Ramos (cell line): ENCODE measurements around the gene IFNLR1.

Source experiments
- in situ Hi-C: fragments of 300-500 bp; cut with MboI; formaldehyde crosslinking; loops from one replicate; pipeline ENCODE4 v1.14.3; 2022; ENCODE audit warnings: low sequenced_read_pairs; ENCODE audit not compliant: unreplicated experiment

Gene IFNLR1

DNA sequence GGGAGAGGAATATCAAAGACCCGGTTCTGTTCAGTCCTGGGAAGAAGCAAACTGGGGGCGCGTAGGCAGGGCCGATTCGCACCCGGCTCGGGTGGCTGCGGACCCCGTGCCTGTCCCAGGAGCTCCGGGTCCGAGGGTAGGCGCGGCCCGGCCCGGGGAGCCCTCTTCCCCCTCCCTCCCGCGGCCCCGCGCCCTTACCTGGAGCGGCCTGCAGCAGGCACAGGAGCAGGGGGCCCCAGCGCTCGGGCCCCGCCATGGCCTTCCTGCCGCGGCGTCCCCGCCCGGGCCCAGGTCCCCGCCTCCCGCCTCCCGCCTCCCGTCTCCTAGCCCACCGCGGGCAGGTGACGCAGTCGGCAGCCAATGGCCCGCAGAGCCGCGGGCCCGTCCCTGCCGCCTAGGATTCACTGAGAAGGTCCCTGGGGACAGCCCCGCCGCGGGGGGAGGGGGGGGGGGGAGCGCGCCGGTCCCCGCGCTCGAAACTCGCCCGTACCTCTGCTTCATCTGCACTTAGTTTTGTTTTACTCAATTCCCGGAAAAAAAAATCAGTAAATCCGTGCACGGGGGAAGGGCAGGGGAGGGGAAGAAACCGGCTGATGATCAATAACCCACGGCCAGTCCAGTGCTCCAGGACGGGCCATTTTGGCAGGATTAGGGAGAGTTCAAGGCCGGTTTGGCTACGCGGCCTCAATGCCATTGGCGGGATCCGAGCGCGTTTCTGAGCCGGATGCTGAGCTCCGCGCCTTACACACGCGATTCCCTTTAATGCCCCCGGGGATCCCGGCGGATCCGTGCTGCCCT lies at the start of gene IFNLR1:
Gene IFNLR1, minus strand, starts transcription at position 297 of the 798 bp plus-strand sequence. Its CDS starts 41 bp downstream, at position 256.
- in situ Hi-C loops = loop anchor here (25.0 kb wide), 1 partner anchor 575 kb away; no protein-coding TSS in a partner anchor

DNA sequence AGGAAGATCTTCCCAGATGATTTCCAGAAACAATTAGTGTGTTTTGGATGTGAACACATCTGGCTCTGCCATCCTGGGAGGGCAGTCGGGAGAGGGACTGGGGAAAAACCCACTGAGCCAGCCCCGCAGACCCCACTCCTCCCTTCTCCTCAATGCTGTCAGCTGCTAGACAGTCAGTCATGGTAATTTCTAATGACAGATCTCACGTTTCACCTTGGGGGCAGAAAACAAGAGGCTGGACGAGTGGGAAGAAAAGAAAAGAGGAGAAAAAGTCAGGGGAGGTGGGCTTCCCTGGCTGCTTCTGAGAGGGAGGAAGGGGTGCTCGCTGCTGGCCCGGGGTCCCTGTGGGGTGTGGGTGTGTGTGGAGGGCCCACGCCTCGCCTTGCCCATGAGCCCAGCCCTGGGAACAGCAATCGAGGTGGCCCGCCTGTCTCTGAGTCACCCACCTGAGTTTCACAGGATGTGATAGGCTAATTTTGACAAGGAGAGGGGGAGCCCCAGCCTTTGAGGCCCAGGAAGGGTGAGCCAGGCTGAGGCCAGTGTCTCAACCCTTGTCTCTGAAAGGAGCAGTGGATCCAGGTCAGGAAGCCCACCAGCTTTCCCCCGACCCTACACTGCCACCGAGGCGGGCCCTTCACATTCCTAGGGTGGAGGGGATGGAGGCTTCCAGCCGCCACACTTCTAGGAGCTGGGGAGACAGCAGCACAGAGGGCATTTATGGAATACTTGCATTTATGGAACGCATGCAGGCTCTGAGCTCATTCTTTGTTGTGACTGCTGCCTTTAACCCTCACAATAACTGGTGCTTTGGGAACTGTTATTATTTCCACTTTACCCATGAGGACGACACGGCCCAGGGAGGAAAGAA lies 49.1 kb upstream of the IFNLR1 start:
- in situ Hi-C loops = no loop called here

DNA sequence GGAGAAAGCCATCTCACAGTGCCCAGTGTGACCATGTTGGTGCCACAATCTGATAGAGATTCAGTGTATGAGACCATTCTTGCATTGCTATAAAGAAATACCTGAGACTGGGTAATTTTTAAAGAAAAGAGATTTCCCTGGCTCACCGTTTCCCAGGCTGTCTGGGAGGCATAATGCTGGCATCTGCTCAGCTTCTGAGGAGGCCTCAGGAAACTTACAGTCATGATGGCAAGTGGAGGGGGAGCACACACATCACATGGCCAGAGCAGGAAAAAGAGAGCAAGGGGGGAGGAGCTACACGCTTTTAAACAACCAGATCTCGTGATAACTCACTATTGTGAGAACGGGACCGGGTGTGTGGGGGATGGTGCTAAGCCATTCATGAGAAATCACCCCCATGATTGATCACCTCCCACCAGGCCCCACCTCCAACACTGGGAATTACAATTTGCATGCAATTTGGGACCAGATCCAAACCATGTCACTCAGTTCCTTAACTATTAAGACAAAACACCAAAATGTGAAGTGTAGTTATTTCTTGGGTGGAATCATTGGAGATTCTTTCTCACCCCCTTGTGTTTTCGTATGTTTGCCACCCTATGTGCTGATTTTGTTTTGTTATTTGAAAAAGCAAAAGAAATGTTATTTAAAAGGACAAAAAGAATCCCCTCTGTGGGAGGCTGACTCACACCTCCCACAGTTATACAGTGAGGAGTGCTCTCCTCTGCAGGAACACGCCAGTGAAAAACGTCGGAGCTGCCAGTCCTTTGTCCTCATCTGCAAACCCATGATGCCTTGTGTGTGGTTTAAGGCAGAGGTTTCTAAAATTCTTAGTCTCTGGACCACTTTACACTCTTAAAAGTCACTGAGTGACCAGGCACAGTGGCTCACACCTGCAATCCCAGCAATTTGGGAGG lies 46.9 kb upstream of the IFNLR1 start:
- in situ Hi-C loops = no loop called here

DNA sequence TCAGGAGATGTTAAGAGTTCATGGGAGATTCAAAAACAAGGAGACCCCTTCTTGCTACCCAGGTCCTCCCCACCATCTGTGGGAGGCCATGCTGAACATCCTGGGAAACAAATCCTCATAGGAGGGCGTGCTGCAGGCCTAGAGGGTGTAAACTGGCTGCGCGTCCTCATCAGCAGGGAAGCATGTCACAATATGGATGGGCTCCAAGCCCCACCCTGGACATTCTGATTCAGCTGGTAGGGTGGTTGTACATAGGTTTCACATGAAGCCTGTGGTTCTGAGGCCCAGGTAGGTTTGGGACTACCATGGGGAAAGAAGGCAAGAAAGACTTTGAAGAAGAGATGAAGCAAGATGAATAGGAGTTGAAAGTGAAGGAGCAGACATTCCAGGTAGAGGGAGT lies 44.6 kb upstream of the IFNLR1 start:
- in situ Hi-C loops = no loop called here

DNA sequence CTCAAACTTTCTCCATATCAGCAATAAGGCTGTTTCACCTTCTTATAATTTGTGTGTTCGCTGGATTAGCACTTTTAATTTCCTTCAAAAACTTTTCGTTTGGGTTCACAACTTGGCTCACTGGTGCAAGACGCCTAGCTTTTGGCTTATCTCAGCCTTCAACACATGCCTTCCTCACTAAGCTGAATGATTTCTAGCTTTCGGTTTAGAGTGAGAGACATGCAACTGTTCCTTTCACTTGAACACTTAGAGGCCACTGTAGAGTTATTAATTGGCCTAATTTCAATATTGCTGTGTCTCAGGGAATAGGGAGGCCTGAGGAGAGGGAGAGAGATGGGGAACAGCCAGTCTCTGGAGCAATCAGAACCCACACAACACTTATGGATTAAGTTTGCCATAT lies 41.2 kb upstream of the IFNLR1 start:
- in situ Hi-C loops = no loop called here

DNA sequence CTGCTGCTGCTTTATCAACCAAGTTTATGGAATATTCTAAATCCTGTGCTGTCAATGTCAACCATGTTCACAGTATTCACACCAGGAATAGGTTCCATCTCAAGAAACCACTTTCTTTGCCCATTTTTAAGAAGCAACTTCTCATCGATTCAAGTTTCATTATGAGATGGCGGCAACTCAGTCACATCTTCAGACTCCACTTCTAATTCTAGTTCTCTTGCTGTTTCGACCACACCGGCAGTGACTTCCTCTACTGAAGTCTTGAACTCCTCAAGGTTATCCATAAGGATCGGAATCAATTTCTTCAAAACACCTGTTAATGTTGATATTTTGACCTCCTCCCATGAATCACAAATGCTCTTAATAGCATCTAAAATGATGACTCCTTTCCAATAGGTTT lies 39.7 kb upstream of the IFNLR1 start:
- in situ Hi-C loops = no loop called here

DNA sequence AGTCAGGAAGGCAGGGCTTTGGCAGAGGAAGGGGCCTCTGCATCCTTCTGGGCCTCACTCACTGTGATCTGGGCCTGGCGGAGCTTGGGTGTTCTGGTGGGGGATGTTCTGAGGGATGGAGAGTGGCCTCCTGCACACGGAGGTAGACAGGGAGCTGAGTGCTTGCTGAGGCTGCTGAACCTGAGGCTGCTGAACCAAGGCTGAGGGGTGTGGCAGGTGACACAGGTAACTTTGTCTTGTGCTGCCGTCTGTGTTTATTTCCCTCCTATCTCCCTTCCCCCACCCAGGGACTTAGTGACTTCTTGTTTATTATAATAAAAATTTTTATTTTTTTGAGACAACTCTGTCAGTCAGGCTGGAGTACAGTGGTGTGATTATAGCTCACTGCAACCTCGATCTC lies 37.7 kb upstream of the IFNLR1 start:
- in situ Hi-C loops = no loop called here

DNA sequence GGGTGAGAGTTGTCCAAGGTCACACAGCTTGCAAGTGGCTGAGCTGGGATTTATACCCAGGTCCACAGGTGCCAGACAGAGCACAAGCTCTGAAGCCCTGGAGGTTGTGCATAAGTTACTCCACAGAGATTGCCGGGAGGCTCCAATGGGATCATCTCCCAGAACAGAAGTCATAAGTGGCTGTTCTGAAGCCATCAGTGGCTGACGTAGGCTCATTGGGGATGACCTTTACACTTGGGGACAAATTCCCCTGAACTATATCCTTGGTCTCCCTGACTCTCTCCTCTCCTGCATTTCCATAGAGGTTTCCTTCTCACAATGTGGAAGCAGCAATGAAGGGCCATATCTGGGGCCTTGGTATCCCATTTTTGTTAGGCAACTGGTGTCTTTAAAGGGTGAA lies 37.0 kb upstream of the IFNLR1 start:
- in situ Hi-C loops = no loop called here

DNA sequence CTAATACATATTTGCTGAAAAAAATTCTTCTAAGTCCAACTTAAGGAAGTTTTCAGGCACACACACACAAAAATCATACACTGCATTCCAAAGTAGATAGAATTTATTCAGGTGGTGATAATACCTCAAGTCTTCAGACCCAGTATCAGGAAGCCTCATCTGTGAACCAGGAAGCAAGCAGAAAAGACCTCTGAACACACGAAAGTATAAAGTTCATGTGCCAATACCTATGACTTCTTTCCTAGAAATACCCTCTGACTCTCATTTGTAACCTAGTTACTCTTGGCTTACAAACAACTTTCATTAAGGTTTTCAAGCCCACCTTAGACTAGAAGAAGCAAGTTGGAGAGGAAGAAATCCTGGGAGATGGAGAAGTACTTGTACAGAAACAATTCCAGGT lies 35.7 kb upstream of the IFNLR1 start:
- in situ Hi-C loops = no loop called here

DNA sequence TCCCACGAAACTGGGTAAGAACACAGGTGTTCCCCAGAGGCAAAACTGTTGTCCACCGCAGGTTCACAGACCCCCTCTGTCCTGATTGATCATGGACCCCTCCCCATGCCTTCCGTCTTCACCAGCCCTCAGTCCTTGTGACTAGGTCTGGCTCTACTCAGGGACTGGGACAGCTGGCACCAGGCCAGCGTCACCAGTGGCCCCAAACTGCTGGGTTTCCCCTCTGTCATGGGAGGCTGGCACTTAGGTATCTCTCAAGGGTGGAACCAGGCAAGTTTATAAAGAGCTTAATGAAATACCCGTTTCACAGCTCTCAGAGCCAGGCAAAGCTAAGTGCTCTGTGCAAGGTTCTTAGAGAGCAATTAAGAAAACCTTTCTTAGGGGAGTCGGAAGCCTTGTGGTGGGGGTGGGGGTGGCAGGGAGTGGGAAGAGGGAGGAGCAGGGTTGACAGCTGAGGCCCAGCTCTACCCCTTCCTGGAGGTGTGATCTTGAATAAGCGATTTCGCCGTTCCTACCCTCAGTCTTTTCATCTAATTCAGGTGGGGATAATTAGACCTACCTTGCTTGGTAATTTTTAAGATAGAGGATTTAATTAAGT lies 35.0 kb upstream of the IFNLR1 start:
- in situ Hi-C loops = no loop called here

DNA sequence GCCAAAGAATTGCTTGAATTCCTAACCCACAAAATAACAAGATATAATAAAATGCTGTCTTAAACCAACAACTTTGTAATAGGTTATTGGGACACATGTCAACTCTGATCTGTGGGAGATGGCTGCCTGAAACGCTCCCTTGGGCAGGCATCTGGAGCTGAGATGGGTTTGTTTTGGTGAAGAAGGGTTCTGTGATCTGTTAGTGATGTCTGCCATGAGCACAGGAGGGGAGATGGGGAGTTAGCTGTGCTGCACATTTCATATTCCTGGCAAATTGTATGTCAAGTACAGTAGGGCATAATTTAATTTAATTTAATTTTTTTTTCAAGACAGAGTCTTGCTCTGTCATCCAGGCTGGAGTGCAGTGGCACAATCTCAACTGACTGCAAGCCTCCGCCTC lies 34.2 kb upstream of the IFNLR1 start:
- in situ Hi-C loops = no loop called here

DNA sequence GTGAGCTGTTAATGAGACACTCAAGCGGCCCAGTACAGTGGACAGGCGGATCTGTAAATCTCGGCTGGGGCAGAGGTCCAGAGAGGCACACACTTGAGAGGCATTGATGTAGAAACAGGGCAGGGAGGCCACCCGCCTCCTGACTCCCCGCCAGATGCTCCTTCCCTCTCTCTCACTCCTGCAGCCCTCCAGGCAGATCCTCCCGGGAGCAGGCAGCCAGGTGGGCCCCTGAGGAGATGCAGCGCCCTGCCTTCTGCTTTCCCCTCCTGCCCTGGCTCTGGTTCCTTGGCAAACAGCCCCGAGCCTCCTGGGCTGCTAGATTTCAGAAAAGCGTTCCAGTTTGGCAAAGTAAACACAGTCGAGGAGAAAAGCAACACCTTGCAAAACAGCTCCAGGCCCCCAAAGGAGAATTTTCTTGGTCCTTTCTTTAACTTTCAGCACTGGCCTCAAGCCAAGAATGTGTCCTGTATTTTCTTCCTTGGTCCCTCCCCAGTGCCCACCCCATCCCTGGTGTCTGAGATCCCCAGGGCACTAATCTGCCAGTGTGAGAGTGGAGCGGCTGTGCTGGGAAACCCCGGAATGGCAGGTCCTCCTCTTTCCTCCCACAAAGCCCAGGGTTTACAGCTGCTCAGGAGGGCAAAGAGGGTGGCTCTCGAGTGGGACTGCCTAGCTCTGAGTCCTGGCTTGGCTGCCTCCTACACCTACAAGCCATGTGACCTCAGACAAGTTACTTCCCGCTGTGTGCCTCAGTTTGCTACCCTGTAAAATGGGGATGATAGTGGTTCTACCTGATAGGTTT lies 29.4 kb upstream of the IFNLR1 start:
- in situ Hi-C loops = no loop called here

DNA sequence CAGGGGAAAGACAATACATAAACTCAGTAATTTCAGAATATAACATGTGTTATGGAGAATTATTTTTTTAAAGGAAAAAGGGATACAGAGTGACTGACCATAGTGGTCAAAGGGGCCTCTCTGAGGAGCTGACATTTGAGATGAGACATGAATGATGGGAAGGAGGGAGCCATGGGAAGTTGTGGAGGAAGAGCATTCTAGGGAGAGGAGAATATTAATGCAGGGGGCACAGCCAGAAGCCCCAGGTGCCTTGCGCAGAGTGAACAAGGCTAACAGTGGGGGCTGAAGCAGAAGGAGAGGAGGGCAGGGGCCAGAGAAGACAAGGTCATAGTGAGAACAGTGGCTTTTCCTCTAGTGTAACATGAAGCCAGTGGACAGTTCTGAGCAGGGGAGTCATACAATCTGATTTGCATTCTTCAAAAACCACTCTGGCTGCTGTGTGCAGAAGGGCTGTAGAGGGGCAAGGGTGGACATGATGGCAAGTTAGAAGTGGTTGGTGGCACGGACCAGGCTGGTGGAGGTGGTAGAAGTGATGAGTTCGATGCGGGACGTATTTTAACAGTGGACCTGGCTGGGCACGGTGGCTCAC lies 28.2 kb upstream of the IFNLR1 start:
- in situ Hi-C loops = no loop called here

DNA sequence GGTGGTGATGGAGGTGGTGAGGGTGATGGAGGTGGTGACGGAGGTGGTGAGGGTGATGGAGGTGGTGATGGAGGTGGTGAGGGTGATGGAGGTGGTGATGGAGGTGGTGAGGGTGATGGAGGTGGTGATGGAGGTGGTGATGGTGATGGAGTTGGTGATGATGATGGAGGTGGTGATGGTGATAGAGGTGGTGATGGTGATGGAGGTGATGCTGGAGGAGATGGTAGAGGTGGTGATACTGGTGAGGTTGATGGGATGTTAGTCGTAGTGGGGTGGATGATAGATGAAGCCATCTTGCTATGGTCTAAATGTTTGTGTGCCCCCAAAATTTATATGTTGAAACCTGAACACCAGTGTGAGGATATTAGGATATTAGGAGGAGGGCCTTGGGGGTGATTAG lies 25.3 kb upstream of the IFNLR1 start:
- in situ Hi-C loops = no loop called here

DNA sequence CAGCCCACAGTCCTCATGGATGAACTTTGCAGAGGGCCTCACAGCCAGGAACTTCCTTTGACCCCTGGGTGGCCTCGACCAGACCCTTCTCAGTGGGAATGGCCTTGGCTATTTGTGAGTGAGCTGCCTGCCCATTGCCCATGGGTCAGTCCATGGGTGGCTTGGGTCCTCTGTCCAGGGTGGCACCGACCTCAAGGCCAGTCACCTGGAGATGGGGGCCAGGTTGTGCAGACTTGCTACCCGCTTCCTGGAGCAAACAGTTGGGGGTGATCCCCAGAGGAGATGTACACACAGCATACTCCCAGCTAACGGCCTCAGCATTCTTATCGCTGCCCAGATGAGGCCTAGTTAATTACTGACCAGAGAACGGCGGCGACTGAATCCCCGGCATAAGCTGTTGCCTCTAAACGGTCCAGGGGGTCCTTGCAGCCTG lies 23.1 kb upstream of the IFNLR1 start:
- in situ Hi-C loops = no loop called here

DNA sequence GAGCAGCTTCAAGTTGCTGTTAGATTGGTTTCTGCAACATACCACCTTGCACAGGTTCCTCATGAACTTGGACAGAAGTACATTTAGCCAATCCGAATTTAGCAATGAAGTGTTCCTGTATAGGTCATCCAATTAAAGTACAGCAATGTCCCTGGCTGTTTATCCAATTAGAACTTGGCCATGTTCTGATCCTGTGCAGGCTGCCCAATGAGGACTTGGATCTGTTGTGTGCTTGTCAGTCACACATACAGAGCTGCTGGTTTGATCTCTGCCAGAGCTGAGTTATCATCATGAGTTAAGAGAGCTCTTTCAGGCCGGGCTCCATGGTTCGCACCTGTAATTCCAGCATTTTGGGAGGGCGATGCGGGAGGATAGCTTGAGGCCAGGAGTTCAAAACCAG lies 22.0 kb upstream of the IFNLR1 start:
- in situ Hi-C loops = loop anchor here (10.0 kb wide), 1 partner anchor 426 kb away; no protein-coding TSS in a partner anchor

DNA sequence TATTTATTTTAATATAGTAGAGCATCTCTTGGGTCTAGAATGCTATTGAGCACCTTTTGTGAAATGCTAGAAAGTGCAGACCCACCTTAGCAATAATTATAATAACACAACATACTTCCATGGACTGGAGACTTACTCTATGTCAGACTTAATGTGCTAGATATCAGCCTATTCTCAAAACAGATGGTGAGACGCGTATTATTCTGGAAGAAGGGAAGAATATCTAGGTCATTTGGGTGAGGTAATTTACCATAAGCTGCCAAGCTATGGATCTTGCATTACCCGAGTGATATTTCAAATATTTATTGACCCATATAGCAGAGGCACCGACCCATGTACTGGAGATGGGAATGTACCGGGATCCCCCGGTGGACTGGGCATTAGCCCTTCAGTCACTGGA lies 20.6 kb upstream of the IFNLR1 start:
- in situ Hi-C loops = loop anchor here (10.0 kb wide), 1 partner anchor 427 kb away; no protein-coding TSS in a partner anchor

DNA sequence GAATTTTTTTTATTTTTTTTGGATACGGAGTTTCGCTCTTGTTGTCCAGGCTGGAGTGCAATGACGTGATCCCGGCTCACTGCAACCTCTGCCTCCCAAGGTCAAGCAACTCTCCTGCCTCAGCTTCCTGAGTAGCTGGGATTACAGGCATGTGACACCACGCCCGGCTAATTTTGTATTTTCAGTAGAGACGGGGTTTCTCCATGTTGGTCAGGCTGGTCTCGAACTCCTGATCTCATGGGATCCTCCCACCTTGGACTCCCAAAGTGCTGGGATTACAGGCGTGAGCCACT lies 20.3 kb upstream of the IFNLR1 start:
- in situ Hi-C loops = loop anchor here (10.0 kb wide), 1 partner anchor 427 kb away; no protein-coding TSS in a partner anchor
